NCI-H1092 treated with DMSO at 0.1 percent for 48 hours (cell line): Measurements from ENCODE around the gene DNAH6.

Source experiments
- DNase-seq: peaks from one replicate; lab custom pipeline; 2025; lab: John Stamatoyannopoulos, UW

The DNAH6 gene

DNA sequence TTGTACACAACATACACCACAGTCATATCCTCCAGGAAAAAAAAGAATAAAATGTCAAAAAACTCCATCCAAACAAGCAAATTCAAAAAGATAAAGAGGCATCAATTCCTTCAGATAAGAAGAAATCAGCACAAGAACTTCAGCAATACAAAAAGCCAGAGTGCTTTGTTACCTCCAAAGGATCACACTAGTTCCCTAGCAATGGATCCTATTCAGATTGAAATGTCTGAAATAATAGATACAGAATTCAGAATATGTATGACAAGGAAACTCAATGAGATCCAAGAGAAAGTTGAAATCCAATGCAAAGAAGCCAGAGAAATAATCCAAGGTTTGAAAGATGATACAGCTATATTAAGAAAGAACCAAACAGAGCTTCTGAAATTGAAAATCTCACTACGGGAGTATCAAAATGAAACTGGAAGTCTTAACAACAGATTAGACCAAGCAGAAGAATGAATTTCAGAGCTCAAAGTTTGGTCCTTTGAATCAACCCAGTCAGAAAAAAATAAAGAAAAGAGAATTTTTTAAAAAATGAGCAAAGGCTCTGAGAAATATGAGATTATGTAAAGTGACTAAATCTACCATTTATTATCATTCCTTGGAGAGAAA, 284.0 kb downstream of the DNAH6 start:
- no peak for DNase-seq

DNA sequence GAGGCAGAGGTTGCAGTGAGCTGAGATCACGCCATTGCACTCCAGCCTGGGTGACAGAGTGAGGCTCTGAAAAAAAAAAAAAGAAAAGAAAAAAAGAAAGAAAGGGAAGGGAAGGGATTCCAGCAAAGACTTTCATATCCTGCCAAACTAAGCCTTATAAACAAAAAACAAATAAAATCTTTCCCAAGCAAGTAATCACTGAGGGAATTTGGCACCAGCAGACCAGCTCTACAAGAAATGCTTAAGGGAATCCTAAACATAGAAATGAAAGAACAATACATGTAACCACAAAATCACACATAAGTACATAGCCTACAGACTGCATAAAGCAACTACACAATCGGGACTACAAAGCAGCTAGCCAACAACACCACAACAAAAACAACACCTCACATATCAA, 285.5 kb downstream of the DNAH6 start:
- no peak for DNase-seq

DNA sequence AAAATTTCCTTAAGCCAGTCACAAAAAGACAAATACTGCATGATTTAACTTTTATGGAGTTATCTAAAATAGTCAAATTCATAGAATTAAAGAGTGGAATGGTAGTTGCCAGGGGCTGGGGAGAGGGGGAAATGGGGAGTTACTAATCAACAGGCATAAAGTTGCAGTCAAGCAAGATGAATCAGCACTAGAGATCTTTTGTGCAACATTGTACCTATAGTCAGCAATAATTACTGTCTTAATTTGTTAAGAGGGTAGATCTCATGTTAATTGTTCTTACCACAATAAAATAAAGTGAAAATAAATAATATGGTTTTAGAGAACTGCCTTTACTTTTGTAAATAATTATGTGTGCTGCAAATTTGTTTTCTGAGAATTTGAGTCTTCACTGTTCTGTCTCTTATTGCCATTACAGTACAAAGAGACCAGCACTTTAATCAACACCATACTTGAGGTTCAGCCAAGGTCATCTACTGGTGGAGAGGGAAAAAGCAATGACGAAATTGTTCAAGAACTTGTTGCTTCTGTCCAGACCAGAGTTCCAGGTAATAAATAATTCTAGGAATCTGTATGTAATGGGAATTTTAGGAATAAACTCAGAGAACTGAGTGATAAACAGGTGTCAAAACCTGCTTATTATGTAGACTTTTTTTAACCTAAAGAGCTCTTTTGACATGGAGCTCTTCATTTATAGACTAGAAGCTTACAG, 289.1 kb downstream of the DNAH6 start:
- no peak for DNase-seq

DNA sequence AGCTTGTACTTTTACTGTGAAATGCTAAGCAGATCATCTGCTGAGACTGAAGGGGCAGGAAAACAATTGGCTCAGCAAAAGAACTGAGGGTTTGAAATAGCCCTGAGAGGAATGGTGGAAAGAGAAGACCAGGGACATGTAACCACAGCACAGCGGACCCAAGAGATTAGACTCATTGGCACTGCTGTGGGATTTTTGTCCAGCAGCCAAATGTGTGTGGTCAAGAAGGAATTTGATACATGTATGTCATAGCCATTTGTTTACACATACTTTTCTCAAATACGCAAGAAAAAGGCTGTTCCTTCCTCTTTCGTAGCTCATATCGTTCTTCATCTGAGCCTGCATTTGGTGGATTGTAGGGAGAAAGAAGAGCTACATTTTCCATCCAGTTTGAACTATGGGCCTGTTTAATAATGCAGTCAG, 290.8 kb downstream of the DNAH6 start:
- no peak for DNase-seq

DNA sequence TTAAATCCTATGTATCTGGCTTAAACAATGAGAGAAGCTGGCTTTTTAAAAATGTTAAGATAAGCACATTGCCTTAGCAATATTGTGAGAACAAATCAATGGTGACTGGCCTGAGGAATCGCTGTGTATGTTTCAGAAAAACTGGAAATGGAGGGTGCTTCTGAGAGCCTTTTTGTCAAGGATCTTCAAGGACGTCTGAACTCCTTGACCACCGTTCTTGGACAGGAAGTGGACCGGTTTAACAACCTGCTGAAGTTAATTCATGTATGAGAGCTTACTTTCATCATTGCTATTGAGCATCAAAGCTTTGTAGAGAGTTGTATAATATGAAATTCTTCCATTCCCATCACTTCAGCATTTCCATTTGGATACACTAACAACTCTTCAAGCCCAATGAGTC, 292.0 kb downstream of the DNAH6 start:
- no peak for DNase-seq

DNA sequence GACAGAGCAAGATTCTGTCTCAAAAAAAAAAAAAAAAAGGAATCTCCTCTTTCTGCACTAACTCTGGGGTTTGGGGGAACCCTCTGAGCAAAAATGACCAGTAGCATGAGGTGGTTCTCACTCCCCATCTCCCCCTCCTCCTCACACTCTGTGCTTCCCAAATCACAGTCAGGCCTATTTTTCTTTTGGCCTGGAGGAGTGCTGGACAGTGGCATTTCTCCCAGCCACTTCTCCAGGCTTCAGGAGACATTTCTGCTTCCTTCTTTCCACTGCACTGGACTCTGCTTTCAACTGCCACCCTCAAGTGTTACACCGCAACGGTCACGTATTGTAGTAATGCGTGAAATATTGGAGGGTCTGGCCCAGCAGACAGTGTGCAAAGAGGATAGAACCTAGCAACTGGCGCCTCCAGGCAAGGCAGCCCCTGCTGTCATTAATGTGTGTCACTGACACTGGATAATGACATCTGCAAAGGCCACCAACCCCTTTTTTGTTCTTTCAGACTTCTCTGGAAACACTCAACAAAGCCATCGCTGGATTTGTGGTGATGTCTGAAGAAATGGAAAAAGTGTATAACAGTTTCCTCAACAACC, 295.6 kb downstream of the DNAH6 start:
- DNase-seq, result no peak

DNA sequence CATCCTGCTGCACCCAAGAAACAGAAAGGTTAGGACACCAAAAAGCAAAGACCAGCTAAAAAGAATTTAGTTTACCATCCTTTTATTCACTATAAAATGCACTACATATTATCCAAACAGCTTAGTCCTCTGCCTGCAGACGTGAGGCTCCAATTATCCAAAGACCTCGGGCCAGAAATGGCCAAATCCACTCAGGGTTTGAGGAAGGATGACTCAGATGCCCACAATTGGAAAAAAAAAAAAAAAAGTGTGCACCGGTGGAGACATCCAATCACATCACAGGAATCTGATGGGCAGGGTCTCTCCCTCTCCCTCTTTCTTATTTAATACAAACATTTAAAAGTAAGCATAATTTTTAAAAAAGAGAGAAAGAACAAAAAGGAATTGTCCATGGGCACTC, 298.8 kb downstream of the DNAH6 start:
- DNase-seq, result no peak

DNA sequence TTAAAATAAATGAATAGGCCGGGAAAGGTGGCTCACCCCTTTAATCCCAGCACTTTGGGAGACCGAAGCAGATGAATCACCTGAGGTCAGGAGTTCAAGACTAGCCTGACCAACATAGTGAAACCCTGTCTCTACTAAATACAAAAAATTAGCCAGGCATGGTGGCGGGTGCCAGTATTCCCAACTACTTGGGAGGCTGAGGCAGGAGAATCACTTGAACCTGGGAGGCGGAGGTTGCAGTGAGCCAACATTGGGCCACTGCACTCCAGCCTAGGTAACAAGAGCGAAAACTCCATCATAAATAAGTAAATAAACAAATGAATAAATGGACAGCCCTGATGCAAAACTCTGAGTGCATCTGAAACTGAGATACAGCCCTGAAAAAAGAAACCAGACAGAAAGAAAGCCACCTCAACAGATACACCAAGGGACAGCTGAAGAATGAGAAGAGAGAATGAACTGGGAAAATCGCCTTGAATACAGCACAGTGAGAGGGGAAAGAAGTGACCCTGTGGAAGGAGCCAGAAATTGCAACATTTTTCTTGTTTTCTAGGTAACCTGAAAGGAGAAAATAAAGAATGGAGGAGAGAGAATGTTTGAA, 300.2 kb downstream of the DNAH6 start:
- DNase-seq, result no peak

DNA sequence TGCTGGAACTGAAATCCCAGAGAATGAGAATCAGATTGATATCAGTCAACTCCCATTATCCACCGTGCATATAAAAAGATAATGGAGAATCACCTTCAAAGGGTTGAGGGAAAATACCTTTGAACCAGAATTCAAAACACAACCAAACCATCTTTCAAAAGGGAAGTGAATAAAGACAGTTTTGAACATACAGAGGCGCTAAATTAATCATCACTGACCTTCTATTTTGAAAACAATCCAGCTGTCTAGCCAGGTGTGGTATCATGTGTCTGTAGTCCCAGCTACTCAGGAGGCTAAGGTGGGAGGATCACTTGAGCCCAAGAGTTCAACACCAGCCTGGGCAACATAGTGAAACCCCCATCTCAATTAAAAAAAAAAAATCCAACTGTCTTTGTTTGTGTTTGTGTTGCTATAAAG, 300.9 kb downstream of the DNAH6 start:
- DNase-seq, result no peak

DNA sequence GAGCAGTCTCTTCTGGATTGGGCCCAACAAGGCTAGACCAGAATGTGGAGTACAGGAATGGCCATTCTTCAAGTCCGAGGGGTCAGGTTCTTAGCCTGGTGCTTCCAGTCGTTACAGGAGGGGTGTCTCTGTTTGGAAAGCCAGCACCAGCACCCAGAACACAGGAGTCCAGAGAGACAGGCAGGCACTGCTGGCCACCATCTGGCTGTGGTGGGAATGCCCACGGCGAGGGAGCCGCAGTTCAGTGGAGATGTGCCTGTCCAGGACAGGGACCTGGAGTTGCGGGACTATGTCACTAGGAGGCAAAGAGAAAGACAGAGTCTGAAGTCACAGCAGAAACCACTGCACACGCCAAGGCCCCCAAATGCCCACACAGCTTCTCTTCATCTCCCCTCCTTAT, 305.5 kb downstream of the DNAH6 start:
- DNase-seq, result no peak

DNA sequence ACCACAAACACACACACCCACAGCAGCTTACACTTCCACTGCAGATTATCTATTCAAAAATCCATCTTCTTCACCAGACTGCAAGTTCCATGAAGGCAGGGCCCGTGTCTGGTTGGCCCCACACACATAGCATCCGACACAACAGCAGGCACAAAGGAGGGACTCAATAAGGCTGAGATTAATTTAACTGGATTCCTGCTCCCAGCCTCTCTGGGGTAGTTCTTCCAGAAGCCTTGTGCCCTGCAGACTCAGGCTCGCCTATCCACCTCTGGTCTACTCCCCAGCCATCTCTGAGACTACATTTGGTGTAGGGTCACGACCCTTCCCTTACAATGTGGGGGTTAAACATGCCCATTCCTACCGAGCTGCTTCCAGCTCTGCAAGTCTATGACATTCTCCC, 306.9 kb downstream of the DNAH6 start:
- DNase-seq, result no peak

DNA sequence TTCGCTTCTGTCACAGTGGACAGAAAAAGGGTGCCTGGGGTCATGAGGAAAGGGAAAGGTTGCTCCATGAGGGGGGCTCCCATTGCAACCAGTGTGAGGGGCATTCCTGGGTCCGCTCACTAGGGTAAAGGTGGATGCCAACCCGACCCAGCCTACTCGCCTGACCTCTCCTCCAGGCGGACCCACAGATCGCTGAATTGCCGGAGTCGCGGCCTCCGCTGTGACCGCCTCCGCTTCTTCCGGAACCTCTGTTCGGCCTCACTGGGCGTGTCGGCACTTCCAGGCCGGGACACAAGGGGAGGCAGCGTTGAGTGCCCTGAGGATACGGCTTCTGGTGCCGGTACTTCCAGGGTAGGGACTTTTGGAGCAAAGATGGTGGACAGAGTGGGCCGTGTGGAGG, 307.5 kb downstream of the DNAH6 start:
- no peak for DNase-seq

DNA sequence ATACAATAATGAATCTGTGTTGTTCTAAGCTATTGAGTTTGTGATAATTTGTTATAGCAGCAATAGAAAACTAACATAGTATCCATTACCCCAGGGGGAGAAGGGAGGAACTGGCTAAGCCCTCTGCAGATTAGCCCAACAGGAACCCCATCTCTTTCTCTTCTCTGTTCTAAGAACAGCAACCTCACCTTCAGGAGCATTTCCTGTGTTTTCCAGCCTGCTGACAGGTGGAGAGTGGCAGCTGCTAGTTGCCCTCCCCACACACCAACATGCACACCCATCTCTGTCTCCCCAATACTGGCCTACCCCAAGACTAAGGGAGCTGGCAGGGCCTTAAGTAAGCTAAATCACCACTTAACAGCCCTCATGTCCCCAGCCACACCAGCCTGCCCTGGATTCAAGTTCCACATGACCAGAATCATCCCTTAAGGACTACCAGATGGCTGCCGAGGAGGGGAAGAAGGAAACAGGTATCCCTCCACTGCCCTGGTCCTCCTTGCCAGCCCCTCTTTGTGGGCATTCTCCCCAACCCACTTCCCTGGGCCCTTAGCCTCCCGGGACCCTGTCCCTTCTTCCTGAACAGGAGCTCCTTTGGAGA, 311.8 kb downstream of the DNAH6 start:
- DNase-seq, result no peak

DNA sequence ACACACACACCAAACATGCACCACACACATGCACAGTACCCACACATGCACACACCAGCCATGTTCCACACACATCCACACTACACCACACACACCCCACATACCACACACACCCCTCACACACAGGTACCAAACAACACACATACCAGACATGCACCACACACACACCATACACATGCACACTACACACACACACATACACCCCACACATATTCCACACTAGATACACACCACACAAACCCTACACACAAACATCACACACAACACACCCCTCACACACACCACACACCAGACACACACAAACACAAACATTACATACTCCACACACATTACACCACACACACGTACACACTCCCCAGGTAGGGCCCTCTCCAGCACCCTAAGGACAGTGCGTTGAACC, 313.4 kb downstream of the DNAH6 start:
- no peak for DNase-seq

DNA sequence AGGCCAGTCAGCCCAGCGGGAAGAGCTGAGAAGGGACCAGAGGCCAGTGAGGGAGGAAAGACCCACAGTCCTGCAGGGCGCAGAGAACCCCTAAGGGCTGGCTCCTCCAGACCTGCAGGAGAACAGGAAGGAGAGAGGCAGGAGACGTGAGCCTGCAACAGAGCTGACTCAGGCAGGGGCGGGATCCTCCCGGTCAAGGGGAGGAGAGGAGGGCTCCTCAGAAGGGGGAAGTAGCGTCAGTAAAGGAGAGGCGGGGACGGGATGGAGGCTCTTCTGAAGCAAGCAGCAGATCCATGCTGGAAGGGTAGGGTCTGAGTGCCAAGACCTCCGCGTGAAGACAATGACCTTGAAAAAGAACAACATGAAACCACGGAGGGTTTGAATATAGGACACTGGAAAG, 313.8 kb downstream of the DNAH6 start:
- no peak for DNase-seq

DNA sequence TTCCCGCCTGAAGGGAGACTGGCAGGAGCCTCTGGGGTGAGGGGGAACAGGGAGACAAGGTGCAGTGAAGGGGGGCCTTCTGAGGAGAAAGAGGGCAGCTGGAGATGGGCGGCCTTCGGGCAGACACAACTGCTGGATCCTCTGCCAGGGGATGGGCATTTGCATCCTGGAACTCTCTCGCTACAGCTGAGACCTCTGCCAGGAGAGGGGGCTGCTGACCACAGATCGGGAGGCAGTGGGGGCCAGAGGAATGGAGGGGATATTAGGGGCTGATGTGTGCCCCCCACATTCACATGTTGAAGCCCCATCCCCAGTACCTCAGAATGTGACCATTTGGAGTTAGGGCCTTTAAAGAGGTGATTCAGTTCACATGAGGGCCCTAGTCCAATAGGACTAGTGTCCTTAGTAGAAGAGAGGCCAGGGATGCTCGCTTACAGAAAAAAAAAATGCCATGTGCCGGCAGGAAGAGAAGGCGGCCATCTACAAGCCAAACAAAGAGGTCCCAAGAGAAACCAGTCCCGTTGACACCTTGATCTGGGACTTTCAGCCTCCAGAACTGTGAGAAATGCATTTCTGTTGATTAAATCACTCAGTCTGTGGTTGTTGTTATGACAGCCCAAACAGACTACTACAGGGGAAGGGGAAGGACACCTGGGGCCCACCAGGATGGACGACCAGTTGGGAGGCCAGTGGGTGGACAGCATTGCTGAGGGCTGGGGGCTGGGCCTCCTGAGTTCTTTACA, 314.6 kb downstream of the DNAH6 start:
- no peak for DNase-seq

DNA sequence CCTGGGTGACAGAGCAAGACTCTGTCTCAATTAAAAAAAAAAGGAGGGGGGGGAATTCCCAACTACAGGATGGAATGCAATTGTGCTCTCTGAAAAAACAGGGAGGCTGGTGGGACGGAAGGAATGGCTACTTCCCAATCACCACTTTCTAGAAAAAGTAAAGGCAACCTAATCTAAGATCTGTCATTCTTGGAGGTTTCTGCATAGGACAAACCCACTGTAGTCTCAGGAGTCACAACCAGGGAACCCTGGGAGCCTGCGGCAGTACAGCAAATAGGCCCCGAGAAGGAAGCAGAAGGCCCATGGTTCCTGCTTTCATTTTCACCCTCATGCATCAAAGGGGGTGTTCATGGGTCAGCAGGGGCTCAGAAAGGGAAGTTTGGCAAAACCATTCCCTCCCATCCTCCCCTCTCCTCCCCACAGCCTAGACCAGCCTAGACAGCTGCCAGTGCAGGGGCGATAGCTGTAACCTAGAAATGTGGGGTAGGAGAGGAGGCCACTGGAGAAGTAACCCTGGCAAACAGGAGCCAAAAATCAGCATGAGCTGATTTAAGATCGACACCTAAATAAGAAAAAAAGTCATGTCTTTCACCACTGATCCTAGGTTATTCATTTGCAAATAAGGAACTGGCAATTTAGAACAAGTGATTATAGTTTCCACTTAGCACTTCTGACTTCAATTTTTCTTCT, 316.6 kb downstream of the DNAH6 start:
- no peak for DNase-seq

DNA sequence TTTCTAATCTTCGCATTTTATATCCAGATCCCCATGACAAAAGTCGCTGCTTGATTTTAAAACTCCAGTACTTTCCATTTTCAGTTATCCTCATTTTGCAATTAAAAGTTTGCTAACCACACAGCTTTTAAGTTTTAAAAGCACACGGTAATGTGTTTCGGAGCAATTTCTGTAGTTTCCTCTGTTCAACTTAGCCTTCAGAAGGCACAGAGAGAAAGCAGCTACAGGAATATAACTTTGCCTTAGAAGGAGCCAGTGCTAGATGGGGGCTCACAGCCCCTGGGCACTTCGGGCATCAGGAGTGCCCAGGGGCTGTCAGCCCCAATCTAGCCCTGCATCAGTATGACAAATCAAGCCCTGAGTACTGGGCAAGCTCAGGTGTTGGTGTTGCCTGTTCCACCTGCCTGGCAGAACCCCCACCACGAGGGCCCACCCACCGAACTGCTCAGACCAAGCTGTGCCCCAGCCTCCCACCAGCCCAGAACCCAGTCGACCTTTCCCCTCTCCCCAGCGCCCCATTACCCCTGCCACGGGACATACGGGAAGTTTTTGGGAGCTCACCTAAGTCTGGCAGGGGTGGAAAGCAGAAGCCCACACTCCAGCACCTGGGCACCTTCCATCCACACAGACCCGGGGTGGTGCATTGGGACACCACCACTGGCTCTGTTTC, 317.3 kb downstream of the DNAH6 start:
- DNase-seq, result no peak

DNA sequence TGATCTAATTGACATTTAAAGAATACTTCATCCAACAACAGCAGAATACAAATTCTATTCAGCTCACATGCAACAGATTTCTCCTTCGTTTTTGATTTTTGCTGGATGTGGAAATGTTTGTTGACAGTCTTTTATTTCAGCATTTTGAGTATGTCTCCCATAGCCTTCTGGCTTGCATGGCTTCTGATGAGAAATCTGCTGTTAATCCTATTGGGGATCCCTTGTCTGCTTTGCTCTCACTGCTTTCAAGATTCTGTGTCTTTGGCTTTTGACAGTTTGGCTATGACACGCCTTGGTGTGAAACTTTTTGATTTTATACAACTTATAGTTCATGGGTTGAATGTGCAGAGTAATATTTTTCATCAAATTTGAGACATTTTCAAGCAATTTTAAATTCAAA, 319.9 kb downstream of the DNAH6 start:
- no peak for DNase-seq

DNA sequence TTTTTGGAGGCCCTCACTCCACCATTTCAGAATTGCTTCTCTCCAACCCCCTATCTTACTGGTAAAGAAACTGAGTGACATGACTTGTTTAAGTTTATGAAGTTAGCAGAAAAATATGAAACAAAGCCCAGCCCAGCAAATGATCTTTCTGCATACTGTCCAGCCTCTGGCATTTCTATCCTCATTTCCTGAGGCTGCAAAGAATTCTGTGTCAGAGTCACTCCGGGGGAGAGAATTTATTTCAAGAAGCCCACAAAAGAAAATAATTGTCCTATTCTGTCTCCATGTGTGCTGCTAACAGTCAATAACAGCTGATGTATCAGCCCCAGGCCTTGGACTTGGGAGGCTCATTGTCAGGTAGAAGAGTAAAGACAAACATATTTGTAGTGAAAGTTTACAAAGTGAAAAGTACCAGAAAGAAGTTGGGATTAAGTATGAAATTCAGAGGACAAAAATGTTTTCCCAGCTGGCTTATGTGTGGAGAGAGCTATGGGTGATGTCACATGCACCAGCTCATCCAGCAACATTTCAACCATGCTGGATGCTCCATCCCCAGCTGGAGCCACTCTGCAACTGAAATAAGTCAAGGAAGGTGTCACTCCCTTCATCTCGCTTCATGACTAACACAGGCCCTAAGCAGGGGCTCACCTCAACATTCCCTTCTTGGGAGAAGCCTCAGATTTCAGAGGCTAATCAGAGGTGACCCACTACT, 322.3 kb downstream of the DNAH6 start:
- no peak for DNase-seq
